Activated T-helper 17 cell treated with anti-CD3 and anti-CD28 coated beads, Interleukin-2, amount 50 U/mL, for 72 hours (primary cell): ENCODE results near the gene WDR93. TPM values are rescaled to one million over a fixed set of nuclear protein-coding genes. Genes with fewer than 3 reads are reported as not detected.
A peak's percentile ranks its signal among the peaks of the same experiment; 100 is the strongest.

Experiments
- ATAC-seq: fragments of 150-1000 bp; cut with Tn5 transposase; replicated peaks from 2 replicates; pipeline ENCODE4 v1.10.0; 2021; ENCODE audit warnings: mild to moderate bottlenecking, moderate library complexity
- H3K27ac Mint-ChIP-seq: one replicate; pipeline ENCODE4 v1.8.0; 2022; ENCODE audit warnings: mixed read lengths
- H3K27me3 Mint-ChIP-seq: one replicate; pipeline ENCODE4 v1.8.0; 2022; ENCODE audit warnings: mixed read lengths
- H3K36me3 Mint-ChIP-seq: one replicate; pipeline ENCODE4 v1.8.0; 2022; ENCODE audit warnings: low read depth, mild to moderate bottlenecking, mixed read lengths
- H3K4me1 Mint-ChIP-seq: one replicate; pipeline ENCODE4 v1.8.0; 2022; ENCODE audit warnings: mixed read lengths
- H3K4me3 Mint-ChIP-seq: one replicate; pipeline ENCODE4 v1.8.0; 2022; ENCODE audit warnings: mild to moderate bottlenecking, mixed read lengths
- H3K9me3 Mint-ChIP-seq: one replicate; pipeline ENCODE4 v1.8.0; 2022; ENCODE audit warnings: mixed read lengths
- total RNA-seq, 2 donors: library from RNA; stranded (reverse); gene quantifications; one replicate each; pipeline ENCODE4 v1.2.3, GENCODE V29; 2022

WDR93 gene
- total RNA-seq, 2 donors from 2014 or later, result 0.19 TPM; not detected in 1

DNA sequence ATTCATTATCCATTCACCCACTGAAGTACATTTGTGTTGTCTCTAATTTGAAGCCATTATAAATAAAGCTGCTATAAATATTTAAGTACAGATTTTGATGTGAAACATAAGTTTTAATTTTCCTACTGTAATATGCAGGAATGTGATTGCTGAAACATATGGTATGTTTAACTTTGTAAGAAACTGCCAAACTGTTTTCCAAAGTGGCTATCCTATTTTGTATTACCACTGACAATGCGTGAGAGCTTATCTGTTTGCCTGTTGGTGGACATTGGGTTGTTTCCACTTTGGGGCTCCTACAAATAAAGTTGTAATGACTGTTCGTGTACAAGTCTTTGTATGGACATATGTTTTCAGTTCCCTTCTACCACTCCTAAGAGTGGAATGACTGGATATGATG, 2.5 kb downstream of the WDR93 start:
- Mint-ChIP-seq H3K36me3 (no peaks in the 10 kb centered on the region), H3K27ac (no peak overlapping the region), H3K27me3 (no peaks in the 10 kb centered on the region), H3K4me1 (peaks cover 5% of the 10 kb centered on the region), H3K9me3 (no peaks in the 10 kb centered on the region), H3K4me3 (no peak overlapping the region)
- ATAC-seq, result no peak

DNA sequence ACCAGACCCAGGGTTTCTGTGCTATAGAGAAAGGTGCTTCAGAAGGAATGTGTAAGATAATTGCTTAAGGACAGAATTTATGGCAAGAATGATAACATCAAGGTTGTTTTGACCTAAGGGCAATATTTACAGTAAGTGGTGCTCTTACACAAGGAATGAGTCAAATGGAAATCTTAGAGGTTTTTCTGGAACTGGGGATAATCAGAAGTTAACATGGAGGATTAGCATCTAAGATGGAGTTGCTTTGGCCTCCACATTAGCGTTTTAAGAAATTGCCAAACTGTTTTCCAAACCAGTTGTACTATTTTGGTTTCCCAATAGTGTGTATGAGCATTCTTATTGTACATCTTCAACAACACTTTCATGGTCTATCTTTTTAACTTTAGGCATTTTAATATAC, 3.1 kb downstream of the WDR93 start:
- Mint-ChIP-seq H3K36me3 (no peaks in the 10 kb centered on the region), H3K4me1 (peaks cover 5% of the 10 kb centered on the region), H3K4me3 (no peak overlapping the region), H3K9me3 (no peaks in the 10 kb centered on the region), H3K27me3 (no peaks in the 10 kb centered on the region), H3K27ac (no peak overlapping the region)
- ATAC-seq, result no peak

DNA sequence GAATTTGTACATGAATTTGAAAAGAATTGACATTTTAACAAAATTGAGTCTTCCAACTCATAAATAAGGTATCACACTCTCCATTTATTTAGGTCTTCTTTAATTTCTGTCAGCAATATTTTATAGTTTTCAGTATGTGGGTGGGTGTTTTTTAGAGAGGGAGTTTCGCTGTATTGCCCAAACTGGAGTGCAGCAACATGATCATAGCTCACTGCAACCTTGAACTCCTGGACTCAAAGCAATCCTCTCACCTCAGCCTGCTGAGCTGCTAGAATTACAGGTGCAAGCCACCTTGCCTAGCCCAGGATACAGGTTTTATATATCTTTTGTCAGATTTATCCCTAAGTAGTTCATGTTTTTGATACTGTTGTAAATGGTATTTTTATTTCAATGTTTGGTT, 4.6 kb downstream of the WDR93 start:
- ATAC-seq, result no peak
- Mint-ChIP-seq H3K27ac (no peak overlapping the region), H3K36me3 (no peaks in the 10 kb centered on the region), H3K4me3 (no peak overlapping the region), H3K27me3 (peaks cover 2% of the 10 kb centered on the region), H3K4me1 (peaks cover 5% of the 10 kb centered on the region), H3K9me3 (no peaks in the 10 kb centered on the region)

DNA sequence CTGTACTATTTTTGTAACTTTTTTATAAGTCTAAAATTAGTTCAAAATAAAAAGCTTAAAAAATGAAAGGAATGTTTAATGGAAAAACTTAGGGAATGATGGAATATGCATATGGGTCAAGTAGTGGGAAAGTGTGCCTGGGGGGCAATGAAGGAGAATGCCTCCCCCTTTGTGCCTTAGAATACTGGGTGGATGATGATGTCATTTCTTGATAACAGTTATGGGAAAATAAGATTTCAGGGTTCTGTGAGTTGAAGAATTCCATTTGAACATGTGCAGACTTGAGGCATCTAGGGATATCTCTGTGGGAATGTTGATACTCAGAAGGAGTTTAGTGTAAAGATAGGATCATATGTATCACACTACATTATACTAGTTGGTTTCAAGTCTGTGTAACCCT, 13.8 kb downstream of the WDR93 start:
- Mint-ChIP-seq H3K36me3 (no peaks in the 10 kb centered on the region), H3K27me3 (peaks cover 37% of the 10 kb centered on the region), H3K4me1 (no peaks in the 10 kb centered on the region), H3K4me3 (no peak overlapping the region), H3K27ac (no peak overlapping the region), H3K9me3 (no peaks in the 10 kb centered on the region)
- no peak for ATAC-seq

DNA sequence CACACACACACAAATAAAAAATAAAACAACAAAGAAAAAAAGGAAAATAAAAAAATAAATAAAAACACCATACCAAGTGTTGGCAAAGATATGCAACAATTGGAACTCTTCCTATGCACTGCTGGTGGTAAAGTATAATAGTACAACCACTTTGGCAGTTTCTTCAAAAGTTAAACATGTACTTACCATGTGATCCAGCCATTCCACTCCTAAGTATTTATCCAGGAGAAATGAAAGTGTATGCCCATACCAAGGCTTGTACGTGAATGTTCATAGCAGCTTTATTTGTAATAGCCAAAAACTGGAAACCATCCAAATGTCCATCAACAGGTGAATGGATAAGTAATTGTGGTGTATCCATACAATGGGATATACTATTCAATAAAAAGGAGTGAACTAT, 17.0 kb downstream of the WDR93 start:
- Mint-ChIP-seq H3K9me3 (no peaks in the 10 kb centered on the region), H3K27me3 (peaks cover 30% of the 10 kb centered on the region), H3K36me3 (no peaks in the 10 kb centered on the region), H3K4me3 (no peak overlapping the region), H3K27ac (no peak overlapping the region), H3K4me1 (no peaks in the 10 kb centered on the region)
- no peak for ATAC-seq

DNA sequence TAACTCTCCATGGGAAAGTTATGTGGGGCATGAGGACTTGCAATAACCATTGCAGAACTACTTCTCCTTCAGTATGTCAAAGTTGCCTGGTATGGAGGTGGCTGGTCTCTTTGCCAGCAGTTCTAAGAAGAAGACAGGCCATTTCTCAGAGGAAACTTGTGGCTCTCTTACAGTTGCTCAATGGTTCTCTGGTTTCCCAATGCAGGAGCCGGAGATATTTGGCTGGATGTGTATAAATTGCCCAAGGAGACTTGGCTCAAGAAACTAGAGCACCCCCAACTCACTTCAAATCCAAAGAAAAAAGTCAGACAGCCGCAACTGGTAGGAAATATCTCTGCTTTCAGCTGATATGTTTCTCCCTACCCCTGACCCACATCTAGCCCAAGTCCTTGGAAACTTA, 24.2 kb downstream of the WDR93 start:
- no peak for ATAC-seq
- H3K4me3 Mint-ChIP-seq, result no peak overlapping the region
- no peak overlapping the region for H3K27ac Mint-ChIP-seq
- no peaks in the 10 kb centered on the region for H3K9me3 Mint-ChIP-seq
- H3K36me3 Mint-ChIP-seq, result no peaks in the 10 kb centered on the region
- H3K27me3 Mint-ChIP-seq, result peaks cover 4% of the 10 kb centered on the region
- no peaks in the 10 kb centered on the region for H3K4me1 Mint-ChIP-seq

DNA sequence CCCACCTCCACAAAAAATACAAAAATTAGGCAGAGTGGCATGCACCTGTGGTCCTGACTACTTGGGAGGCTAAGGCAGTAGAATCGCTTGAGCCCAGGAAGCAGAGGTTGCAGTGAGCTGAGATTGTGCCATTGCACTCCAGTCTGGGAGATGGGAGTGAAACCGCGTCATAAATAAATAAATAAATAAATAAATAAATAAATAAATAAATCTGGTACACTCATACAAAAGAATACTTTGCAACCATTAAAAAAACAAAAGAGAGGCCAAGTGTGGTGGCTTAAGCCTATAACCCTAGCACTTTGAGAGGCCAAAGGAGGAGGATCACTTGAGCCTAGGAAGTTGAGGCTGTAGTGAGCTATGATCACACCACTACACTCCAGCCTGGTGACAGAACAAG, 32.4 kb downstream of the WDR93 start:
- no peak for ATAC-seq

DNA sequence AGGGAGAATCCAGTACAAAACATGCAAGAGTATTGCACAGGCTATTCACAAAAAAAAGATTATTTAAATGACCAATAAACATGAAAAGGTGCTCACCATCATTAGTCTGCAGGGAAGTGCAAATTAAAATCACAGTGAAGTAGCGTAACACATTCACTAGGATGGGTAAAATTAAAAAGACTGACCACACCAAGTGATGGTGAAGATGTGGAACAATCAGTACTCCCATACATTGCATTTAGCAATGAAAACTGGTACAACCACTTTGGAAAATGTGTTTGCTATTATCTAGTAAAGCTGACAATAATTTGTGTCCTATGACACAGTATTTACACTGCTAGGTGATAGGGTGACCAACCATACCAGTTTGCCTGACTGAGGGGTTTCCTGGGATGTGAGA, 34.0 kb downstream of the WDR93 start:
- no peaks in the 10 kb centered on the region for H3K9me3 Mint-ChIP-seq
- no peak overlapping the region for H3K27ac Mint-ChIP-seq
- H3K4me3 Mint-ChIP-seq, result no peak overlapping the region
- H3K36me3 Mint-ChIP-seq, result no peaks in the 10 kb centered on the region
- H3K27me3 Mint-ChIP-seq, result peaks cover 15% of the 10 kb centered on the region
- no peaks in the 10 kb centered on the region for H3K4me1 Mint-ChIP-seq
- ATAC-seq, result no peak

More for the DNA sequence above, 32.4 kb downstream of the WDR93 start:
- H3K27me3 Mint-ChIP-seq, result peaks cover 19% of the 10 kb centered on the region
- H3K9me3 Mint-ChIP-seq, result no peaks in the 10 kb centered on the region
- H3K4me3 Mint-ChIP-seq, result no peak overlapping the region
- no peak overlapping the region for H3K27ac Mint-ChIP-seq
- H3K36me3 Mint-ChIP-seq, result no peaks in the 10 kb centered on the region
- H3K4me1 Mint-ChIP-seq, result no peaks in the 10 kb centered on the region

DNA sequence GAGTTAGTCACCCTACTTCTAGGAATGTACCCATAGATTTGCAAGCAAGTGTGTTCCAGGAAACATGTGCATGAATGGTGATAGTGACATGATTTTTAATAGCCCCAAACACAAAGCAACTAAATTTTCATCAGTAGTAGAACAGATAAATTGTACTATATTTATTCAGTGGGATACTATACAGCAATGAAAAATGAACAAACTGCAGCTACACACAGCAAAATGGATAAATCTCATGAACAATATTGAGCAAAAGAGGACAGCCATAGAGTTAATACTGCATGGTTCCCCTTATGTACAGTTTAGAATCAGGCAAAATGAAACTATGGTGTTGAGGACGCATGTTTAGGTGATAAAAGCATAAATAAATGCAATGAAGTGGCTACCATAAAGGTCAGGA, 34.5 kb downstream of the WDR93 start:
- Mint-ChIP-seq H3K27ac (no peak overlapping the region), H3K27me3 (peaks cover 15% of the 10 kb centered on the region), H3K4me3 (no peak overlapping the region), H3K4me1 (no peaks in the 10 kb centered on the region), H3K9me3 (no peaks in the 10 kb centered on the region), H3K36me3 (no peaks in the 10 kb centered on the region)
- ATAC-seq, result no peak

DNA sequence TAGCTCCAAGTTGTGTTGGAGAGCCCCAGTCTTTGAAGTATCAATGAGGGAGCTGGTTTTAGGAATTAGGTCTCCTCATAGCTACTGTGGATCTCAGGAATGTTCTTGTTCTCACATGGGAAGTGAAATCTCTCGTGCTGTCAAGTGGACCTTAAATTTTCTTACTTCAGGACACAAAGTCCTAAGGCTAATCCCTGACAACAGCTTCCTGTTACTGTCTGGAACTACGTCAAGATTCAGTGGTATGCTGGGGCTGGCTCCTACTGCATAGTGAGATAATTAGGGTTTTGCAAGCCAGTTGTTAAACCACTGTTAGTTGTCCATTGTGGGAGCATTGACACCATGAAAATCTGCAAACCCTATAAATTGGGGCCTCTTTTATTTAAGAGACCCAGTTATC, 37.6 kb downstream of the WDR93 start:
- Mint-ChIP-seq H3K4me1 (no peaks in the 10 kb centered on the region), H3K27ac (no peak overlapping the region), H3K36me3 (no peaks in the 10 kb centered on the region)

DNA sequence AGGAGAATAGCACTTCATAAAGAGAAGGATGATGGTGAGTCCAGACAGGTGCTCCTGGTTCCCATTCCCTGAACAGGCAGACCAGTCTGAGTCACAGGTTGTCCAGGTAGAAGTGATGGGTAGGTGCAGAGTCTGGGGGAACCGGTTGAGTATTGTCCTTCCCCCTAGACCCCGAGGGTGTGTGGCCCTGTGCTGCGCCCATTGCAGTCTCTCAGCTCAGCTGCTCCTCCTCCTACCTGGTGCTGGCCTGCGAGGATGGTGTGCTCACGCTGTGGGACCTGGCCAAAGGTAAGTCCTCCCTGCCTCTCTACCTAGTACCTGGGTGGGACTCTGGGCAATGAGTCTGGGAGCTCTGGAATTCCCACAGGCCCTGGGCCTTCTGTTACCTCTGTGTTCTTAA, 40.7 kb downstream of the WDR93 start:
- no peak for ATAC-seq
- Mint-ChIP-seq H3K27ac (no peak overlapping the region), H3K4me3 (no peak overlapping the region), H3K4me1 (no peaks in the 10 kb centered on the region), H3K27me3 (peaks cover 20% of the 10 kb centered on the region), H3K9me3 (no peaks in the 10 kb centered on the region), H3K36me3 (no peaks in the 10 kb centered on the region)

More for the DNA sequence above, 37.6 kb downstream of the WDR93 start:
- no peak for ATAC-seq
- Mint-ChIP-seq H3K9me3 (no peaks in the 10 kb centered on the region), H3K4me3 (no peak overlapping the region), H3K27me3 (peaks cover 1% of the 10 kb centered on the region)

DNA sequence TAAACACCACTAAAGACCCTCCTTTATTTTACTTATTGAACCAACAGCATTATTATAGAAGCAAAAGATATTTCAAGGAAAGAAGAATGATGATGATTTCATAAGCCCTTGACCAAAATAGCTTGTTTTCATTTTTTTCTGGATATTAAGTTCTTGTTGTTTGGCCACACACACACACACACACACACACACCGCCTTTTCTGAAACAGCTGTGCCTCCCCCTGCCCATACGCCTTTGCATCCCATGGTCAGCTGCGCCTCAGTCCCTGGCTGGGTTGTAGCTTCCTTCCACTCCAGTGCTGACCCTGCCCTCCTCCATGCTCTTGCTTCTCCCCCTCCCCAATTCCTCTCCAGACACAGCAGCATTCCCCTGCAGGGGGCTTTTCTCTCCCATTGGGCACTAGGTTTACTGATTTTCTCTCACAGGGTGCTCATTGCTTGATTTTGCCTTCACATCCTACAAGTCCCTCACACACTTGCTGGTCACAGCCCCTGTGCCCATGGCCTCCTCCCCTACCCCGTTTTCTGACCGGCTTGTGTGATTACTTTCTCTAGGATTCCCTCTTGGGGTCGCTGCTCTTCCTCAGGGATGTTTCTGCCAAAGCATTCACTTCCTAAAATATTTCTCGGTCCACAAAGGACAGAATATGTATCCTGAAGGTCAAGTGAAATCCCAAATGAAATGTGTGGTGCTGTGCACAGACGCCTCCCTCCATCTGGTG, 42.0 kb downstream of the WDR93 start:
- no peak overlapping the region for H3K4me3 Mint-ChIP-seq
- no peaks in the 10 kb centered on the region for H3K9me3 Mint-ChIP-seq
- no peaks in the 10 kb centered on the region for H3K36me3 Mint-ChIP-seq
- peaks cover 26% of the 10 kb centered on the region for H3K27me3 Mint-ChIP-seq
- no peaks in the 10 kb centered on the region for H3K4me1 Mint-ChIP-seq
- no peak for ATAC-seq
- no peak overlapping the region for H3K27ac Mint-ChIP-seq

DNA sequence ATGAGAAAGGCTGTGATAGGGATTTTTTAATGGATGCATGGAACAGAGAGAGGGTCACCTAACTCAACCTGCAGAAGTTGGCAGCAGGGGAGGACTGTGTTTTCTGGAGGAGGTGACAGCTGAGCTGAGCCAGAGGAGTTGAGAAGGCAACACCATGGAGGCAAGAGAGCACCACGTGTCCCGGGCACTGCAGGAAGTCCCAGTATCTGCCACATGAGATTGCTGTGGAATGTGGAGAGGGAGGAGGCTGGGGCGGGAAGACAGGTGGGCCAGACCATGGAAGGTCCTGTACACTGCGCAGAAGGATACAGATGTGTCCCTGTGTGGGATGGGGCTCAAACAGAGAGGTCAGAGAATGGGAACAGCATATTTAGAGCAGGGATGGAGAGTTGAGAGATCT, 45.2 kb downstream of the WDR93 start:
- Mint-ChIP-seq H3K4me3 (no peak overlapping the region), H3K9me3 (no peaks in the 10 kb centered on the region), H3K4me1 (no peaks in the 10 kb centered on the region), H3K36me3 (no peaks in the 10 kb centered on the region), H3K27me3 (peaks cover 26% of the 10 kb centered on the region), H3K27ac (no peak overlapping the region)
- ATAC-seq, result no peak

DNA sequence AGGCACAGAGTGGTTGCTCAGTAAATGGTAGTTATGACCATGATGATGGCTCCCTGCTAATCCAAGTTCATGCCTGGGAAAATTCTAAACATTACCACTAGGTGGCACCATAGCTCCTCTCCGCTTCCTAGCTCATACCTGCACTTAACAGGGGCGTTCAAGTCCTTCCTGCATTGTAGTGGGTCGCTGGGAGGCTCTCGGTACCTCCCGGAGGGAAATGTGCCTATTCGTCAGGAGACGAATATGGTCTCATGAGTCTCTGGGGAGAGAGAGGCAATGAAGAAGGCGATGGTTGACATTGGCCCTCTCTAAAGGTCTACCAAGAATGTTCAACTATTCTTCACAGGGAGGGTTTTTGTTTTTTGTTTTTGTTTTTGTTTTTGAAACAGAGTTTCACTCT, 49.5 kb downstream of the WDR93 start:
- Mint-ChIP-seq H3K27me3 (peaks cover 11% of the 10 kb centered on the region), H3K4me1 (no peaks in the 10 kb centered on the region), H3K4me3 (no peak overlapping the region), H3K27ac (no peak overlapping the region), H3K9me3 (no peaks in the 10 kb centered on the region), H3K36me3 (no peaks in the 10 kb centered on the region)
- peak; percentile 82 for ATAC-seq

DNA sequence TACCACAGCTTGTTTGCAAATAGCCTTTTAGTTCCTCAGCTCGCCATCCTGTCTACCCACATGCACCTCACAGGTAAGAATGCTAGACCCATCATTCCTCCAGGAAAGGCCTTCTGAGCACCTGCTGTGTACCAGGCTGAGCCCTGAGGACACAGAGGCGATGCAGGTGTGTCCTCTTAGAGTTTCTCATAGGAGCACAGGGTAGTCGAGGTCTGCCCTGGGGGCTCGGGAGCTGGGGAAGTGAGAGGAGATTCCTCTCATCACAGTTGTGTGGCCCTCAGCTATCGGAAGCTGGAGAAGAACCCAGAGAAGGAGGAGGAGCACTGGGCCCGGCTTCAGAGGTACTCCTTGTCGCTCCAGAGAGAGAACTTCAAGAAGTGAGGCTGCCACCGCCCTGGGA, 52.4 kb downstream of the WDR93 start:
- H3K9me3 Mint-ChIP-seq, result no peaks in the 10 kb centered on the region
- H3K4me3 Mint-ChIP-seq, result no peak overlapping the region
- H3K4me1 Mint-ChIP-seq, result no peaks in the 10 kb centered on the region
- H3K27ac Mint-ChIP-seq, result peak overlapping the region; percentile 17
- no peaks in the 10 kb centered on the region for H3K36me3 Mint-ChIP-seq
- H3K27me3 Mint-ChIP-seq, result no peaks in the 10 kb centered on the region
- ATAC-seq, result no peak

DNA sequence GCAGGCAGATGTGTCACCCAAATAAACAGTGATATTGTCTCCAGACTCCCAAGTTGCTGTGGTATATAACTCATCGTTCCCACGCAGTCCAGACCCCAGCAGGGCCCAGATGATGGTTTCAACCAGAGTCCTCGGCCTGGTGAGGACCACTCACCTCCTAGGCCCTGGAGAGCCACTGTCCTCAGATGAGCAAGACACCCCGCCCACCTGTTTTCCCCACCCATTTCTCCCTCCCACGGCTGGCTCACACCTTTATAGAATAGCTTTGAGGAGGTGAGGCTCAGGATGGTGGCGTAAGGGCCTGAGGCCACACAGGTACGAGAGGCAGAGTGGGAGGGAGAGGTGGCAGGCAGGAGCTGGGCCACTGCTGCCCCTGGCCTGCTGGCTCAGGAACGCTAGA, 53.0 kb downstream of the WDR93 start:
- H3K9me3 Mint-ChIP-seq, result no peaks in the 10 kb centered on the region
- no peaks in the 10 kb centered on the region for H3K27me3 Mint-ChIP-seq
- ATAC-seq, result no peak

More for the DNA sequence above, 53.0 kb downstream of the WDR93 start:
- H3K27ac Mint-ChIP-seq, result no peak overlapping the region
- no peak overlapping the region for H3K4me3 Mint-ChIP-seq
- H3K4me1 Mint-ChIP-seq, result no peaks in the 10 kb centered on the region
- no peaks in the 10 kb centered on the region for H3K36me3 Mint-ChIP-seq
